Measurements from ENCODE around the gene PCARE.
"Not testable (repeated sequence)": the region's sequence is repeated elsewhere in the genome, so short reads cannot be mapped to it uniquely, and the experiment has no call there.

Gene PCARE

GRCh38 chr2:29096969-29097368 is 22.6 kb upstream of the PCARE start:
- DNase-seq (ENCODE audit: low spot score) = no peak

DNA sequence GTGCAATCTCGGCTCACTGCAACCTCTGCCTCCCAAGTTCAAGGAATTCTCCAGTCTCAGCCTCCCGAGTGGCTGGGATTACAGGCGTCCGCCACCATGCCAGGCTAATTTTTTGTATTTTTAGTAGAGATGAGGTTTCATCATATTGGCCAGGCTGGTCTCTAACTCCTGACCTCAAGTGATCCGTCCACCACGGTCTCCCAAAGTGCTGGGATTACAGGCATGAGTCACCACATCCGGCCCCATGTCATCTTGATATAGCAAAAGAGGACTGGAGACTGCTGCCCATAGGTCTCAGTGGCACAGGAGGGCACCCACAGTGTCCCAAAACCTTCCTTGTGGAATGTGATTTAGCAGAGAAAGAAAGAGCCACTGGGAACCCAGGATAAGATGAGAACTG is 16.0 kb upstream of the PCARE start:
- DNase-seq (ENCODE audit: low spot score) = not testable (repeated sequence)

DNA sequence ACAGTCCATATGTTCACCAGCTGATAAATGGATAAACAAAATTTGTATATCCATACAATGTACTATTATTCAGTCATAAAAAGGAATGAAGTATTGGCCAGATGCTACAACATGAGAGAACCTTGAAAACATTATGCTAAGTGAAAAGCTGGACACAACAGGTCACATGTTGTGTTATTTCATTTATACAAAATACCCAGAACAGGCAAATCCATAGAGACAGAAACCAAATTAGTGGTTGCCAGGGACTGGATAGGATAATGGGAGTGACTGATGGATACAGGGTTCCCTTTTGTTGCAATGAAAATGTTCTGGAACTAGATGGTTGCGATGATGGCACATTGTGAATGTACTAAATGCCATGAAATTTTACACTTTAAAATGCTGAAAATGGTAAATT is 10.2 kb upstream of the PCARE start:
- DNase-seq (ENCODE audit: low spot score) = no peak

GRCh38 chr2:29082804-29083495 is 8.6 kb upstream of the PCARE start:
- no peak for DNase-seq (ENCODE audit: low spot score)

DNA sequence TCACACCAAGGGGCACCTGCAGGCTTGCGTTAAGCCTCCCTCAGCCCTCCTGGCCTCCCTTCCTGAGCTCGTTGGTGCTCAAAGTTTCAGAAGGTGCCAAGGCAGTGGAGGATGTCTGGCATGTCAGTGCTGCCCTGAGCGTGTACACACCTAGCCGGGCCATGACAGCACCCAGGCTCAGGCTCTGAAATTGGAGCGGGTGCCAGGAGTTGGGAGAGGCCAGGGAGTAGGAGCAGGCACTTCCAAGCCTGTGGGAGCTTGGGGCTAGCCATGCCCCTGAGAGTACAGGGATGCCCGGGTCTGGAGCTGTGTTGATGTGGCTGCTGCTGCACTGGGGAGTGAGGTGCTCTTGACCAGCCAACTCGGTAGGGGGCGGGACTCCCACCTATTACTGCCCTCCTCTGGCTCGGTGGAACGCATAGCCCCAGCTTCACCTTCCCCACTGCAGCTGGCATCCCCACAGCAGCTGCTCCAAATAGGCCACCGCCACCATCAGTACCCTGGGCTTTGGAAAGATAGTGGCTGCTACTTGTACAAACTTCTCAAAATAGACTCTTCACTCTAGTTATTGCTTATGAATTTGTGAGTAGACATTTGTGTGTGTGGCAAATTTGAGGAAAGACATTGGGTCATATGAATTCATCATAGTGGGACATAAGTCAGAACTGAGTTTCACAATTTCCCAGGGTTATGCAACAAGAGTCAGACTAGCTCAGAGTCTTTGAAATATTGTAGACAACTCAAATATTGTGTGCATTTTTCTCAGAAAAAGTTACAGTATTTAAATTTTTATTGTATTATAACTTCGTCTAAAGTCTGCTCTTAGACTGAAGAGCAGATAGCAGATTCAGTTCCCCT is 6.8 kb upstream of the PCARE start:
- no peak for DNase-seq (ENCODE audit: low spot score)

- DNase-seq (ENCODE audit: low spot score) = no peak
Observed at GRCh38 chr2:29079887-29080286, 5.6 kb upstream of the PCARE start.

GRCh38 chr2:29075894-29076705 is 1.8 kb upstream of the PCARE start:
- DNase-seq (ENCODE audit: low spot score) = no peak

- DNase-seq (ENCODE audit: low spot score) = no peak
Observed at GRCh38 chr2:29073933-29074332, 390 bp downstream of the PCARE start.

DNA sequence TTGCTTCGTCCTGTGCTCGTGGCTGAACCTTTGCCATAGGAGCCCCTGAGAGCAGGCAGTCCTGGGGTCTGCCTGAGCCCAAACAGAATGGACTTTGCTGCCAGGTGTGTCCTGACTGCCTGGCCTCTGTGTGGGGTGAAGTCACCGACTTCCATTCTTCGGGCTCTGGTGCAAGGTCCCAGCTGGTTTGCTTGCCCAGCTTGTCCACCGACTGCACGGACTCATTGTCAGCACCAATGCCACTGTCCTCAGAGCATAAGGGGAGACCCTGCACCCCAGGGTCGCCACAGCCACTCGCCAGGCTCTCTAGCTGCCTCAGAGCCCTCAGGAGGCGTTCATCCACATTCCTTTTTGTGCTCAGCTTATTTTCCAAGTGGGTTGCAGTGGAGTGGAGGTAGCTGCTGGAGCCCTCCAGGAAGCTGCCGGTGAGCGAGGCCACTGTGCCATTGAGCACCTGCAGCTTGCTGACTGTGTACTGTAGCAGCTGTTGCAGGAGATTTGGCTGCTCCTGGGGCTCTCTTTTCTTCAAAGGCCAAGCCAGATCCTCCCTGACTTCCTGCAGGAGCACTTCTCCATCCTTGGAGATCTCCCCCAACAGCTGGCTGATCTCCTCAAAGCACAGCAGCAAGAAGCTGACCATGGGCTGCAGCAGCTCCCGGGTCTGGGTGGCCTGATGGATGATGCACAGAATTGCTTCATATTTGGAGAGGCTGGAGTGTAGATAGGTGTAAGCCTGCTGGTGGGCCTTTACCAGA is 1.2 kb downstream of the PCARE start:
- DNase-seq (ENCODE audit: low spot score) = no peak

- no peak for DNase-seq (ENCODE audit: low spot score)
Observed at GRCh38 chr2:29072251-29072650, 2.1 kb downstream of the PCARE start.

DNA sequence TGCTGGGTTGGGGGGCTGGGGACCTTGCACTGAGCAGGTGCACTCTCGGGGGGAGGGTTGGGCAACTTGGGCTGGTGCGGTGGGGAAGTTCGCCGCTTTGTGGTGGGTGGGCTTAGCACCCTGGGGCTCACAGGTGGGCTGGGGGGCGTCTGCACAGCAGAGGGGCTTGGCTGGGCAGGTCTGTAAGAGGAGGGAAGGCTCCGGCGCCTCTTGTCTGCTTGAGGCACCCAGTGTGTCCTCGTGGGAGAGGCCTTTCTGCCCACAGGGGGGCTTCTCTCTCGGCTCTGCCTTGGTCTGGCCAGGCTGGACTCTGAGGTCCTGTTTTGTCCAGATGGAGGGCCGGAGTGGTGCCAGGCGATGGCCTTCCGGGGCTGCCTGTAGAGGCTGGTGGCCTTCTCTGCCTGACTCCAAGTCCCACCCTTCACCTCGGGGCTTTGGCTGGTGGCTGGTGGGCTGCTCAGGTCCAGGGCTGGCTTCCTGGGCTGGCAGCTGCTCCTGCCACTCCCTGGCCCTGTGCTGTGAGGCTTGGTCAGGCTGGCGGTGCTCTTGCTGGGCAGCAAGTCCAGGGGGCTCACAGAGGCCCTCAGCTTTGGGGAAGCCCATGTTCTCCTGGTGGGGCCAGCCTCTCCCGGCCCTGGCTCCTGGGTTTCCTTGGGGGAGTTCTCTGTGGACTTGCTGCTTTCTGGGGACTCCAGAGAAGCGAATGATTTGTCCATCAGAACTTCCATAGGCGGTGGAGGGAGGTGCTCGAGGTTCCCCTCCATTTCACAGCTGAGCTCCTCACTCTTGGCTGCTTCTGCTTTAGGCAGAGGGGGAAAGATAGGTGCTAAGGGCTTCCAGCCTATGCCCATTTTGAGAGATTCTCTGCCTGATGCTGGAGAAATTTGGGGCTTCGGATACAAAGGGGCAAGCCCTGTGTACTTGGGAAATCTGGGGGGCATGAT is 3.0 kb downstream of the PCARE start:
- no peak for DNase-seq (ENCODE audit: low spot score)

- DNase-seq (ENCODE audit: low spot score) = no peak
Observed at GRCh38 chr2:29070526-29070925, 3.8 kb downstream of the PCARE start.

GRCh38 chr2:29068513-29068912 is 5.8 kb downstream of the PCARE start:
- no peak for DNase-seq (ENCODE audit: low spot score)

DNA sequence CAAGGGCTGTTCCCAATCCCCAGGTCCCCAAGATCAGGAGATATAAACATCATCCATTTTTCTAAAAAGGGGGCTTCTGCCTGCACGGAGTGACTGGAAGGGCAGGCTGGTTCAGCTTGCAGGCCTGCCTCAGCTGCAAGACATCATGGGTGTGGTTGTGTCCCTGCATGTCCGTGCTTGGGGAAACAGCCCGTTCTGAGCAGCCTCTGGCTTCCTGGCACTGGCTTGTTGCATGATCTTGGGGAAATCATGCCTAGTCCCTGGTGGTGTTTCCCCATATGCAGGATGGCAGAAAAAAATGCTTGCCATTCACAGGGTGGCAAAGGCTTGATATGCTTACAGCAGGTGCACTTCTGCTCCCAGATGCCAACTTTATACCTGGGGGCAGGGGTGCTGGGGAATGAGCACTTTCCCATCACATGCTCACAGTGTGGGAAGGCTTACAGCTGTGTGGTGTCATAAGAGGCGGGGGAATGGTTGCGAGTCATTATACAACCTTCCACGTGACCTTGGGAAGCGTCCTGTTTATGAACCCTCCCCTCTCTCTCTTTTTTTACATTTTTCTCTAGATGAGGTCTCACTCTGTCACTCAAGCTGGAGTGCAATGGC is 7.2 kb downstream of the PCARE start:
- DNase-seq (ENCODE audit: low spot score) = peak; percentile 2

DNA sequence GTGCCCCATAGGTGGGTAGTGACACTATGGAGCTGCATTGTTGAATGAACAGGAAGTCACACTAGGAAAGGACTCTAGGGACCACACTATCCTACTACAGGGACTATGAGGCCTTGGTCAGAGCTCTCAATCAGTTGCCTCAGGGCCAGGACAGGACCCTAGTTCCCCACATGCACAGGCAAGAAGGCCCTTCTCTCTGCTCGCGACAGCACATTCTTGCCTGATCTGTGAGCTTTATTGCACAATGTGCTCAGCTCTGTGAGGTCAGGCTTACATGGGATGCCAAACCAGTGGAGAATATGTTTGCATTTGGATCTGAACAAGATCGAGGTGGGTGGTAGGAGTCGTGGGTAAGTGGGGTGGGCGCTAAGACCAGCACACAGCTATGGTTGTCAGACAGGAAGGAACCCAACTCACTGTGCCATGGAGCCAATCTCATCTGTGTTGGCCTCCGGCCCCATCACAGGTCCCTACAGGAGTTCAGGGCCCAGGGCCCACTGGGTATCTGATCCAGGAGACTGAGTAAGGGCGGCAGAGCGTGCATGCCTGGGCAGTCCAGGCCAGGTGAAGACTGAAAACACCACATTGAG is 8.0 kb downstream of the PCARE start:
- peak; percentile 44 for DNase-seq (ENCODE audit: low spot score)

DNA sequence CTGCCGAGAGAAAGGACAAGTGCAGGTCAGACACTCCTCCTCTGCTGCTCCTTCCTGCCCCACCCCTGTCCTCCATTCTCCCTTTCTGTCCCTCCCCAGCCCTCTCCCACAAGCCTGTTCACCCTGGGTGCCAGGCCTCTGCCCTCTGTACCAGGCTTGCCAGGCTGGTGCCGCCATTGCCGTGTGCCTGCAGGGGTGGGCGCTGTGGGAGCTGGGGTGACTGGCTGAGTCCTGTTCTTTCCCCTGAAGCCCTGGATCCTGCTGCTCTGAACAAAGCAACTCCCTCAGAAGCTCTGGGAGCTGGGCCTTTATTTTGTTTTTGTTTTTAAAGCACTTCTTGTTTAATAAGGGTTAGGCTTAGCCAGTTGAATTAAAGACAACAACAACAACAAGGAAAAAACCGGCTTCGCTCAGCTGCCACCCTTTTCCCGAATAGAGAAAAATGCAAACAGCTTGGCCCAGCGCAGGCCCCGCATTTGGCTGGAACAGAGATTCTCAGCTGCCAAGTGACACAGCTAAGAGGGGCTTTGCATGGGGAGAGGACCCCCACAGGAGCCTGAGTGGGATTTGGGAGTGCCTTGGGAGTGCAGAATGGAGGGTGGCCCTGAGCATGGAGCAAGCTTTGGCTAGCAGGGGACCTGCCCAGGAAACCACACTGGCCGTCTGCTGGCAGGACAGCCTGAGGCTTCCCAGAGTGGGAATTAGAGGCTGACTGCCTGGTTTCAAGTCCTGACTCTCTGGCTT is 9.1 kb downstream of the PCARE start:
- no peak for DNase-seq (ENCODE audit: low spot score)

DNA sequence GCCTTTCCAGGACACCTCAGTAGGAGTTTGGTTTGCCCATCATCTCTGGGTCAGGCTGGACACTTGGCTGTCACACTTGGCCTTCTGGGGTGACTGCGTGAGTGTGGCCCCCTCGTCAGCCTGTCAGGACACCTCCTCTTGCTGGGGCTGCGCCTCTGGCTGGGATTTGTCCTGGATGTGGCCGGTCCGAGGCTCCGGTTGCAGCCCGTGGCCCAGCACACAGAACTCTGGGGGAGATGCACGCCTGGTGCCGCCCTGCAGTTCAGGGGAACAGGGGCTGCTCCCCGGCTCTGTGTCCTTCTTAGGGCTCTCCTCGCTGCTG is 9.6 kb downstream of the PCARE start:
- no peak for DNase-seq (ENCODE audit: low spot score)

DNA sequence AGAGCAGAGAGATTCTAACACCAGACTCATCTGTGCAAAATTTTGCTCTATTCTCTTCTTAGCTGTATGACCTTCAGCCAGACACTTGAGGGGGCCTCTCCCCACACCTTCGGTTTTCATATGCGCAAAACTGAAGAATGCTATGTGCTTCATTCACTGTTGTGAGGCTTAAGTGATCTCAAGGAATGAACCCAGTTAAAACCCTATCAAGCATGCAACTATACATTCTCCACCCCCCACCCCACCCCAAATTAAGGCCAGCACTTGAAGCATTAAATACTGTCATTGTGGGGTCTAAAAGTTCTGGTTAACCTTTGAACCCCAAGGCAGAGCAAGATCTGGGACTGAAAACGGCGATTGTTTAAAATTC is 10.0 kb downstream of the PCARE start:
- no peak for DNase-seq (ENCODE audit: low spot score)

DNA sequence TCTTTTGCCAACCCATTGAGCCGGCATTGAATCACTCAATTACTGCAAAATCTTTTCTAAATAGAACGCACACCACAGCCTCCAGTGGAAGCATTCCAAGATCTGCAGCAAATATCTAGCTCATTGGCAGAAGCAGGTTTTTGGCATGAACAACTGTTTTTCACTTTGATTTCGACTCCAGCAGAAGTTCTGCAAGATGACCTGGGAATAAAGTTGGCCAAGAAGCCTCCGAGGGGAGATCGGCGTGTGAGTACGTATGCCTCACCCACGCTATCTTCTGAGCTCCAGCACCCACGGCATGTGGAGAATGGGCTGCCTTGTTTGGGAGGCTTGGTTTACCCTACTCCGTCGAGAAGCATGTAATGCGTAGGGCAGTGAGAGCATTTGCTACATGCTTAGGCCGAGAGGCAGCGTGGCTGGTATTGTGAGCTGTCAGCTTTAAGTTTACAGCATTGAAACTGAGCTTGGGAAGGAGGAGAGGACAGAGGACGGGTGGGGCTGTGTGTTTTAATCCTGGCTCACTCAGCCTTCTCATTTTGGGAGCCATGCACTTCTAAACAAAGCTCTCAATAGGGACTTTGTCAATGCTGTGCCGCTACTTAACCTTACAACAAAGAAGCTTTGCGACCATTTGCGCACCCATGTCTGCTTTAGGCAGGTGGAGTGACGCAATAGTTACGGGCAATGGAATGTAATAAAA is 10.5 kb downstream of the PCARE start:
- DNase-seq (ENCODE audit: low spot score) = peak; percentile 51

Data from GM03348 (cell line).